ENCODE data around the gene TRPV5. TPM values are rescaled to one million over a fixed set of nuclear protein-coding genes. Genes with fewer than 3 reads are reported as not detected.

The TRPV5 gene
- total RNA-seq, 6 donors from 2014 or later, result not detected

- WGBS, 2 donors, result 29 to 46% methylated on average over 5 of the region's 5 CpGs
- Histone ChIP-seq H3K4me1 (peaks cover 2 to 19% (median 15%) of the 10 kb centered on the region in 4 donors), H3K27me3 (no peaks in the 10 kb centered on the region), H3K9me3 (no peaks in the 10 kb centered on the region), H3K27ac (no peak overlapping the region), H3K4me3 (no peak overlapping the region), H3K36me3 (peaks cover 0 to 6% (median 0%) of the 10 kb centered on the region in 4 donors)
- TF ChIP-seq EP300 (IDR thresholded peaks at IDR 0.05) (no peak), POLR2A (IDR thresholded peaks at IDR 0.05) (no peak), POLR2AphosphoS5 (IDR thresholded peaks at IDR 0.05) (no peak)
- TF ChIP-seq, protein P1, sequence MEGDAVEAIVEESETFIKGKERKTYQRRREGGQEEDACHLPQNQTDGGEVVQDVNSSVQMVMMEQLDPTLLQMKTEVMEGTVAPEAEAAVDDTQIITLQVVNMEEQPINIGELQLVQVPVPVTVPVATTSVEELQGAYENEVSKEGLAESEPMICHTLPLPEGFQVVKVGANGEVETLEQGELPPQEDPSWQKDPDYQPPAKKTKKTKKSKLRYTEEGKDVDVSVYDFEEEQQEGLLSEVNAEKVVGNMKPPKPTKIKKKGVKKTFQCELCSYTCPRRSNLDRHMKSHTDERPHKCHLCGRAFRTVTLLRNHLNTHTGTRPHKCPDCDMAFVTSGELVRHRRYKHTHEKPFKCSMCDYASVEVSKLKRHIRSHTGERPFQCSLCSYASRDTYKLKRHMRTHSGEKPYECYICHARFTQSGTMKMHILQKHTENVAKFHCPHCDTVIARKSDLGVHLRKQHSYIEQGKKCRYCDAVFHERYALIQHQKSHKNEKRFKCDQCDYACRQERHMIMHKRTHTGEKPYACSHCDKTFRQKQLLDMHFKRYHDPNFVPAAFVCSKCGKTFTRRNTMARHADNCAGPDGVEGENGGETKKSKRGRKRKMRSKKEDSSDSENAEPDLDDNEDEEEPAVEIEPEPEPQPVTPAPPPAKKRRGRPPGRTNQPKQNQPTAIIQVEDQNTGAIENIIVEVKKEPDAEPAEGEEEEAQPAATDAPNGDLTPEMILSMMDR (IDR thresholded peaks at IDR 0.05), result no peak
- DNase-seq (no peak), ATAC-seq (ENCODE audit: low FRiP score in 2 of 2) (no peak)
Measured at GRCh38 chr7:142859829-142860228, 73.7 kb downstream of the TRPV5 start.

GRCh38 chr7:142859411-142859810, 74.1 kb downstream of the TRPV5 start:
- TF ChIP-seq POLR2AphosphoS5 (IDR thresholded peaks at IDR 0.05) (no peak), EP300 (IDR thresholded peaks at IDR 0.05) (no peak), POLR2A (IDR thresholded peaks at IDR 0.05) (no peak)
- TF ChIP-seq, protein P1 (IDR thresholded peaks at IDR 0.05), result no peak
- Histone ChIP-seq H3K4me3 (no peak overlapping the region), H3K27ac (no peak overlapping the region), H3K27me3 (no peaks in the 10 kb centered on the region), H3K9me3 (no peaks in the 10 kb centered on the region), H3K36me3 (peaks cover 0 to 6% (median 0%) of the 10 kb centered on the region in 4 donors), H3K4me1 (peaks cover 2 to 23% (median 15%) of the 10 kb centered on the region in 4 donors)
- DNase-seq, result no peak
- no peak for ATAC-seq (ENCODE audit: low FRiP score in 2 of 2)

Other genes with a start within 250 kb of the TRPV5 start
- gene PRSS1, start 184.3 kb downstream of the TRPV5 start, total RNA-seq, result 10 to 100 TPM in 1 of 6 donors, 1 to 10 TPM in 1, not detected in 4; 9.8 to 20.6 TPM
- gene PRSS2, start 162.8 kb downstream of the TRPV5 start, total RNA-seq, result 10 to 100 TPM in 2 of 6 donors, not detected in 4; 34.2 to 64.5 TPM
- gene EPHB6, start 78.7 kb downstream of the TRPV5 start, total RNA-seq, result 10 to 100 TPM in 3 of 6 donors, 1 to 10 TPM in 3; 5.7 to 34.6 (median 10.0) TPM
- 1 to 10 TPM in 2 of 6 donors, under 1 TPM in 4; 0.23 to 1.5 (median 0.68) TPM for gene TRPV6, start 48.0 kb downstream of the TRPV5 start, total RNA-seq
- gene LLCFC1, start 5.7 kb upstream of the TRPV5 start, total RNA-seq, result not detected
- 10 to 100 TPM in 1 of 6 donors, 1 to 10 TPM in 3, under 1 TPM in 1, not detected in 1; 0.11 to 13.0 (median 3.1) TPM for gene KEL, start 28.6 kb upstream of the TRPV5 start, total RNA-seq
- not detected for gene OR9A2, start 93.4 kb upstream of the TRPV5 start, total RNA-seq
- not detected for gene OR6V1, start 118.6 kb upstream of the TRPV5 start, total RNA-seq
- 10 to 100 TPM in 1 of 6 donors, under 1 TPM in 1, not detected in 4; 0.77 to 23.0 TPM for gene PIP, start 198.3 kb upstream of the TRPV5 start, total RNA-seq
- gene TAS2R39, start 249.7 kb upstream of the TRPV5 start, total RNA-seq, result not detected

Data from upper lobe of left lung (tissue), 6 donors.